Measurements from ENCODE around the gene PRDM15. TPM values are rescaled to one million over a fixed set of nuclear protein-coding genes. Genes with fewer than 3 reads are reported as not detected.

Gene PRDM15
- total RNA-seq, 1 experiment from 2014 or later = 9.9 TPM

DNA sequence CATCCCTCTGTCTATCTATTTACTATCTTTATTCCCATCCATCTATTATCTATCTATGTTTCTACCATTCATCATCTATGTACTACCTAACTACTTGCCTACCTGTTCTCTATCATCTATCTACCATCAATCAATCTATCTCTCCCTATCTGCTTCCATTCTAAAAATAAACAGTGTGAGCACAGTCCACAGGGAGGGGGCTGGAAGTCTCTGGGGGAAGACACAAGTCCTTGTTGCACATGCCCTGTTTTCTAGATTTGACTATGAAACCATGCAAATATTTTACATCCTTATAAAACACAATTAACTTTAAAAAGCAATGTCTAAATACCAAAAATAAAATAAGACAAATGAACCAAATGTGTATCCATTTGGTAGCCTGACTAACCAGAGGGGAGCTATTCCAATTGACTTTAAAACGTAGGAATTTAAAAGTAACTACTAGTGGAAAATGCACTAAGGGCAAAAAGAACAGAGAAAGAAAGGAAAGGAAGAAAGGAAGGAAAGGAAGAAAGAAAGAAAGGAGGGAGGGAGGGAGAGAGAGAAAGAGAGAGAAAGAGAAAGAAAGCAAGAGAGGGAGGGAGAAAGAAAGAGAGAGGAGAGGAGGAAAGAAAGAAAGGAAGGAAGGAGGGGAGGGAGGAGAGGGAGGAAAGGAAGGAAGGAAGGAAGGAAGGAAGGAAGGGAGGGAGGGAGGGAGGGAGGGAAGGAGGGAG is 98.7 kb downstream of the PRDM15 start:
- no peak overlapping the region for H2BK12ac ChIP-seq (ENCODE audit: insufficient read length, low read depth, low read length)
- H2BK5ac ChIP-seq (ENCODE audit: insufficient read length, low read length) = no peak overlapping the region
- Mint-ChIP-seq H3K27ac (no peak overlapping the region), H3K9me3 (no peaks in the 10 kb centered on the region; a peak in 1 of 5 replicates), H3K4me1 (peaks cover 19 to 22% of the 10 kb centered on the region in 2 experiments), H3K36me3 (ENCODE audit: insufficient read depth in 1 of 3, low read depth in 3 of 3) (no peaks in the 10 kb centered on the region), H3K27me3 (ENCODE audit: low read depth) (peaks cover 19% of the 10 kb centered on the region), H3K4me3 (no peak overlapping the region)
- no peak overlapping the region for H4K91ac ChIP-seq (ENCODE audit: insufficient read length, low read depth, low read length)
- no peak overlapping the region for H3K18ac ChIP-seq (ENCODE audit: insufficient read length, low read depth, low read length)
- H3K9me3 ChIP-seq (ENCODE audit: control insufficient read depth, low read depth, low read length) = no peaks in the 10 kb centered on the region
- H3K4ac ChIP-seq (ENCODE audit: low read depth, low read length) = no peak overlapping the region
- no peaks in the 10 kb centered on the region for H4K20me1 ChIP-seq (ENCODE audit: control insufficient read depth, insufficient read depth, insufficient read length)
- no peak overlapping the region for H3K23ac ChIP-seq (ENCODE audit: insufficient read length, low read depth, low read length)
- H3K4me1 ChIP-seq (ENCODE audit: insufficient read depth, low read length) = no peaks in the 10 kb centered on the region
- H3K56ac ChIP-seq (ENCODE audit: insufficient read length, low read depth, low read length) = no peak overlapping the region
- no peak overlapping the region for H3K4me2 ChIP-seq (ENCODE audit: insufficient read depth, insufficient read length, low read length)
- no peak overlapping the region for H2BK120ac ChIP-seq (ENCODE audit: low read depth, low read length, poor library complexity, severe bottlenecking)
- TF ChIP-seq, protein P1, sequence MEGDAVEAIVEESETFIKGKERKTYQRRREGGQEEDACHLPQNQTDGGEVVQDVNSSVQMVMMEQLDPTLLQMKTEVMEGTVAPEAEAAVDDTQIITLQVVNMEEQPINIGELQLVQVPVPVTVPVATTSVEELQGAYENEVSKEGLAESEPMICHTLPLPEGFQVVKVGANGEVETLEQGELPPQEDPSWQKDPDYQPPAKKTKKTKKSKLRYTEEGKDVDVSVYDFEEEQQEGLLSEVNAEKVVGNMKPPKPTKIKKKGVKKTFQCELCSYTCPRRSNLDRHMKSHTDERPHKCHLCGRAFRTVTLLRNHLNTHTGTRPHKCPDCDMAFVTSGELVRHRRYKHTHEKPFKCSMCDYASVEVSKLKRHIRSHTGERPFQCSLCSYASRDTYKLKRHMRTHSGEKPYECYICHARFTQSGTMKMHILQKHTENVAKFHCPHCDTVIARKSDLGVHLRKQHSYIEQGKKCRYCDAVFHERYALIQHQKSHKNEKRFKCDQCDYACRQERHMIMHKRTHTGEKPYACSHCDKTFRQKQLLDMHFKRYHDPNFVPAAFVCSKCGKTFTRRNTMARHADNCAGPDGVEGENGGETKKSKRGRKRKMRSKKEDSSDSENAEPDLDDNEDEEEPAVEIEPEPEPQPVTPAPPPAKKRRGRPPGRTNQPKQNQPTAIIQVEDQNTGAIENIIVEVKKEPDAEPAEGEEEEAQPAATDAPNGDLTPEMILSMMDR (conservative IDR thresholded peaks at IDR 0.05) = no peak
- no peaks in the 10 kb centered on the region for H3K23me2 ChIP-seq (ENCODE audit: insufficient read length, low read depth, low read length, poor library complexity, severe bottlenecking)
- H3K79me1 ChIP-seq (ENCODE audit: insufficient read depth, low read depth, low read length, poor library complexity, severe bottlenecking) = no peaks in the 10 kb centered on the region
- no peak overlapping the region for H3K9ac ChIP-seq (ENCODE audit: extremely low read depth, insufficient read length, low read length)
- no peaks in the 10 kb centered on the region for H3K79me2 ChIP-seq (ENCODE audit: insufficient read depth, low read length)
- H2BK20ac ChIP-seq (ENCODE audit: low read depth, low read length, poor library complexity, severe bottlenecking) = no peak overlapping the region
- no CpG with 5 or more reads among the region's 1 CpG for WGBS (ENCODE audit: extremely low coverage, insufficient read length, low lambda C conversion rate)
- no peak overlapping the region for H4K8ac ChIP-seq (replicated peaks; ENCODE audit: insufficient read length, low read depth, low read length)
- H3K14ac ChIP-seq (ENCODE audit: insufficient read depth, low read length) = no peak overlapping the region
- no peaks in the 10 kb centered on the region for H3K27me3 ChIP-seq (ENCODE audit: insufficient read depth, low read length)
- no peak overlapping the region for H2AFZ ChIP-seq (ENCODE audit: low read length)
- H2BK15ac ChIP-seq (ENCODE audit: low read depth, low read length) = no peak overlapping the region
- no peak overlapping the region for H2AK5ac ChIP-seq (ENCODE audit: insufficient read length, low read length)
- no peak overlapping the region for H3K27ac ChIP-seq (ENCODE audit: insufficient read length, low read depth, low read length)
- H4K5ac ChIP-seq (ENCODE audit: insufficient read length, low read depth, low read length) = no peak overlapping the region
- no peak overlapping the region for H3T11ph ChIP-seq (ENCODE audit: low read length)
- DNase-seq = no peak

Data from H9 (cell line).